ENCODE data around the gene USP32.
"Not testable (repeated sequence)": the region's sequence is repeated elsewhere in the genome, so short reads cannot be mapped to it uniquely, and the experiment has no call there.

The USP32 gene

DNA sequence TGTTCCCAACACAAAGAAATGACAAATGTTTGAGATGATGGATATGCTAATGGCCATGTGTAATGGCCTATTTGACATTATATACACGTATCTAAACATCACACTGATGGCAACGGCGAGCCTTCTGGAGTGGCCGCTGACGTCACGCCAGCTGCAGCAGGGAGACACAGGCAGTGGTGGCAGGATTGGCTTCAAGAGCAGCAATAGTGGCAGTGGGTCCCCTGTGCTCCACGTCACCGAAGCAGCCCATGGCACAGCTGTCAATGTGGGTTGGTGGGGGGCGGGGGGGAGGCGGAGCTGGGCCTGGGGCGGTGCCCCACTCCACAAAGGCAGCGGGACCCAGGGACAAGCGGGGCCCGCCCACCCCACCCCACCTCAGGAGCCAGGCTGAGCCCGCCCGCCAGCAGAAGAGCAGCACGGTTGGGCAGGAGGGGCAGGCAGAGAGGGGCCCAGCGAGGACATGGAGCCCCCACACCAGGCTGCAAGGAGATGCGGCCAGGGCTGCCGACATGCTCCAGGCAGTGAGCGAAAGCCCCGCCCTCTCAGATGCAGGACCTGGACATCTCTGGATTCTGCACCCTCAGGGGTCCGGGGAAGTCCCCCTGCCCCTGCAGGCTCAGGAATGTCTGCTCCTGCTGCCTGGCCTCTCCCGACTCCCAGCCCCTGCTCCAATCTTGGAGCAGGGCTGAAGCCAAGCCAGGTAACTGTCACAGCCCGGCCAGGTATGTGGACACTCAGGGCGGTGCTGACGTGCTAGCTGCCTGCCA, 64.6 kb downstream of the USP32 start:
- no peak for DNase-seq

DNA sequence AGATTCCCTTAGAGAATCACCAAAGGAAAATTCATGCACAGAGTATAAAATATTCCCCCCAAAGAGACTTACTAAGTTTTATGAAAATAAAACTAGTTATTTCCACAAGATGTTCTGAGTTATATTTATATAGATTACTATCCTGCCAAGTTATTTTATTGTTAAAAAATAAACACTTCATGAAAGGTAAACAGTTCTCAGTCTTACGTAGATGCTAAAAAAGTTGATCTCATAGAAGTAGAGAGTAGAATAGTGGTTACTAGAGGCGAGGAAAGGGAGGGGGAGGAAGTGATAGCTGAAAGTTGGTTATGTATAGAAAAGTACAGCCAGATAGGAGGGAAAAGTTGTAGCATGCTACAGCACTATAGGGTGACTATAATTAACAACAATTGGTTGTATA, 65.2 kb downstream of the USP32 start:
- no peak for DNase-seq

DNA sequence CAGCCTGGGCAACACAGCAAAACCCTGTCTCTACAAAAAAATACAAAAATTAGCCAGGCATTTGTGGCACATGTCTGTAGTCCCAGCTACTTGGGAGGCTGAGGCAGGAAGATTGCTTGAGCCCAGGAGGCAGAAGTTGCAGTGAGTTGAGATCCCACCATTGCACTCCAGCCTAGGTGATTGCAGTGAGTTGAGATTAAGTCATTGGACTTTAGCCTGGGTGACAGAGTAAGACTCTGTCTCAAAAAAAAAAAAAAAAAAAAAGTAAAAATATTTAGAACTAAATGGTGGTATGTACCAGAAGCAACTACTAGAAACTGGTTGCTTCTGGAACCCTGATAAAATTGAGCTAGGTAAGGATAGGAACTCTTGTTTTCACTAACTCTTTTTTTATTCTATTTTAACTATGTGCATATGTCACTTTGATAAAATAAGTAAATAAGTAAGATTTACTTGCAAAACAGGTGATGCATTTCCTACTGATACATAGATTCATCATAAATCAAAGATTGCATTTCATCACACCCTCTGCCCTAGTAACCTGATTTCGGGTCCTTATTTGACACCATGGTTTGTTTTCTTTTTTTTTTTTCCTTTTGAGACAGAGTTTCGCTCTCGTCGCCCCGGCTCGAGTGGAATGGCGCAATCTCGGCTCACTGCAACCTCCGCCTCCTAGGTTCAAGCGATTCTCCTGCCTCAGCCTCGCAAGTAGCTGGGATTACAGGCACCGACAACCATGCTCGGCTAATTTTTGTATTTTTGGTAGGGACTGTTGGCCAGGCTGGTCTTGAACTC, 66.0 kb downstream of the USP32 start:
- DNase-seq = no peak

DNA sequence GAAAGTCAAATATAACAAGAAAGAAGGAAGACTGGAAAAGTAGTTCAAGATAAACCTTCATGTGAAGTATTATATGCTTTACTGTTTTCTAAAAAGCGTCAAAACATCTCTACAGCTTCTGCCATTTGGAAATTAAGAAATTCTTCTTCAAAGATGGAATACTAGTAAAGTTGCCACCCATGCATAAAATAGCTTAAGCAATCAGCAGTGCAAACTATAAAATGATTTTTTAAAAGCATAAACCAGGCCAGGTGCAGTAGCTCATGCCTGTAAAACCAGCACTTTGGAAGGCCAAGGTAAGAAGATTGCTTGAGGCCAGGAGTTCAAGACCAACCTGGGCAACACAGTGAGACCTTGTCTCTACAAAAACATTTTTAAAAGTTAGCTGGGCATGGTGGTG, 68.2 kb downstream of the USP32 start:
- DNase-seq = no peak

DNA sequence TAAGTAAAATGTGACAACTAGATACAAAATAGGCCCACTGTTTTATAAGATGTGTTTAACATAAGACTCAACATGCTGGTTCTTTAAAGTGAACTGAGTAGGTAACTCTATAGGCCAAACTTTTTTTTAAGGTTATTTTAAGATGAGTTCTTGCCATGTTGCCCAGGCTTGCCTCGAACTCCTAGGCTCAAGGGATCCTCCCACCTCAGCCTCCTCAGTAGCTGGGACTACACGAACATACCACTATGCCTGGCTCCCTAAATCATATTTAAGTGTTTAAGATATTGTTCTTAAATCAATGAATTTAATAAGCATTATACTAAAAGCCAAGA, 69.9 kb downstream of the USP32 start:
- DNase-seq = no peak

DNA sequence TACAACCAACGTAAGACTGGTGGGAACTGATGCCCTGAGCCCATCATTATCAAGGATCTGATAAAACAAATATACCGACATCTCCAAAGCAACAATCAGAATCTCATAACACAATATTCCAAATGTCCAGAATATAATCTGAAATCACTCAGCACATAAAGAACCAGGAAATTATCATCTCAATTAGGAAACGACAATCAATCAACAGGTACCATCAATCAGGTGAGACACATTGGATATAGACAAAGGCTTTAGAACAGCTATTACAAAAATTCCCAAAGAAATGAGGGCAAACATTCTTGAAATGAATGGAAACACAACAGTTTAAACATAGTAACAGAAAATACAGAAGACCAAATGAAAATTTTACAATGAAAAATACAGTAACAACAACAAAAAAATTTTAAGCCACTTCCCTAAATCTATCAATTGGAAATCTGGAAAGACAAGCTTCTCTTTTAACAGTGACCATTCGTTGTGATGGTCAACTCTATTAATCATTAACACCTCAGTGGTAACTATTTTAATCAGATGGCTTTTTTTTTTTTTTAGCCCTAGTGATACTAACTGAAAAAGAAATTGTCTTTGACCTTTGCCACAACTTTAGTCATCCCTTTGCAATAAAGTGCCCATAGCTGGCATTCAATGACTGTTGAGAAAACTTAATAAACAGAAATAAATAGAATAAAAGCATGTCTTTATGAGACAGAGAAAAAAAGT, 70.4 kb downstream of the USP32 start:
- no peak for DNase-seq

DNA sequence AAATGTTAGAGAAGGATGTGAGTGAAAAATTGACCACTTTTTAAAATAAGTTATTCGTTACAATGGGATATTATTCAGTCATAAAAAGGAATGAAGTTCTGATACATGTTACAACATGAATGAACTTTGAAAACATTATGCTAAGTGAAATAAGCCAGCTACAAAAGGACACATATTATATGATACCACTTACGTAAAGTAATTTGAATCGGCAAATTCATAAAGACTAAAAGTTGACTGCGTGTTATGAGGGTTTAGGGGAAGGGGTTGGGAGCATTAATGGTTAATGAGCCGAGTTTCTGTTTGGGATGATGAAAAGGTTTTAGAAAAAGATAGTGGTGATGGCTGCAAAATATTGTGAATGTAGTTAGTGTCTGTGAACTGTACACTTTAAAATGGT, 73.1 kb downstream of the USP32 start:
- no peak for DNase-seq

DNA sequence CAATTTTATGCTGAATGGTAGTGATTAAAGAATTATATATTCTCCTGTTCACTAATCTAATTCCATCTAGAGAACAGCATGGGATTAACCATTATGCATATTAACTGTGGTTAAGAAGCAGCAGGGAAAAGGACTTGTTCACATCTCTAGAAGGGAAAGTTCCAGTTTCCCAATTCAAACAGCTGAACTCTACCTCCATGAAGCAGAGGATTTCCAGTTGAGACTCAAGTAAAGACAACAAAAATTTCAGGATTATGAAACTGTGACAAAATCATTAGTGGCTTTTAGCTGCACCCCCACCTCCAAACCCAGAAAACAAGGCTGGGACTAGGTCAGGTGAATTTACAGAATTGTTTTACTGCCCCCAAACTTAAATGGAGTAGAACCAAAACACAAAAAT, 73.6 kb downstream of the USP32 start:
- no peak for DNase-seq

DNA sequence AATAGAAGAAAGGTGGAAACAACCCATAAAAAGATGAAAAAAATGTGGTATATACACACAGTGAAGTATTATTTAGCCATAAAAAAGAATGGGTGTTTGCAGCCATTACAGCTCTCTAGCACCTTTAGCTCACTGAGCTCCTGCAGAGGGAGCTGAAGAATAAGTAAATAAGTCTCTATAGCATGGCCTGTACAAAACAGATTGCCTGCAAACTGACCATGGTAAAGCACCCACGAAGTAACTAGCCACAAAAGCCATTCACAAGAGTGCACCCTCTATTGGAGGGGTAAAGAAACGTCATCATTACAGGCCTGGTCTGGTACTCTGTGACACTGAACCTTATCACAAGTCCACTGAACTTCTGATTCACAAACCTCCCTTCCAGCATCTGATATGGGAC, 76.3 kb downstream of the USP32 start:
- no peak for DNase-seq

DNA sequence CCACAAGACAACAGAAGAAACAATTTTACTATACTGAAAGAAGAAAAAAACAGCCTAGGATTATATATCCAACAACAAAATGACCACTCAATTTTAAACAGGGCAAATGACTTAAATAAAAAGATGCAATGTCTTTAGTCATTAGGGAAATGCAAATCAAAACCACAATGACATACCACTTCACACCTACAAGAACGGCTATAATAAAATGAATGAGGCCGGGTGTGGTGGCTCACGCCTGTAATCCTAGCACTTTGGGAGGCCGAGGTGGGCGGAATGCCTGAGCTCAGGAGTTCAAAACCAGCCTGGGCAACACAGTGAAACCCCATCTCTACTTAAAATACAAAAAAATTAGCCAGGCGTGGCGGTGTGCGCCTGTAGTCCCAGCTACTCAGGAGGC, 77.0 kb downstream of the USP32 start:
- DNase-seq = not testable (repeated sequence)

DNA sequence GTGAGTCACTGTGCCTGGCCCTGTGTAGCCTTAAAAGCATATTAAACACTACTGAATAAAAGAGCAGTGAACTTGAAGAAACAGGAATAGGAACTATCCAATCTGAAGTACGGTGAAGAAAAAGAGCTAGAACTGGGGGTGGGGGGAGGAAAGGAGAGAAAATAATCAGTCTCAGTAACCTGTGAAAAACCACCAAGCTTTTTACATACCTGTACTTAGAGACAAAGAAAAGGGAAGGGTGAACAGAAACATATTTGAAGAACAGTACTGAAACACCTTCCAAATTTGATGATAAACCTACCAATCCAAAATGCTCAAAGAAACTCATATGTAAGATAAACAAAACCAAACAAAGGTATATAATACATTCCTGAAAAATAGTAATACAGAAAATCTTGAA, 77.5 kb downstream of the USP32 start:
- DNase-seq = no peak

DNA sequence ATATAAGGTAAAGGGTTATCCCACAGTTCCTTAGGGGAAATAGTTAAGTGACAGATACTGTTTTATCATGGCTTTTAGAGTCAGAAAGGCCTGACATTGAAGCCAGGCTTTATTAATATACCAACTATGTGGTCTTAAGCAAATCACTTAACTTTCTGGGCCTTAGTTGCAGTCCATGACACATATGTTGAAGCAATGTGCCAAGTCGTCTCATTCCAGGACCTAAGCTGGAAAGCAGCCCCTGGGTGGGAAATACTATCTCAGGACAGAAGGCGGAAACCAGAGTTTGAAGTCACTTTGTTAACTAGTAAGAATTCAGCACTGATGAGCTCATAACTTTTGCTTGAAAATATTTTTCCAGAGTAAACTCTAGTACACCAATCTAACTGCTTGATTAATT, 80.0 kb downstream of the USP32 start:
- no peak for DNase-seq

DNA sequence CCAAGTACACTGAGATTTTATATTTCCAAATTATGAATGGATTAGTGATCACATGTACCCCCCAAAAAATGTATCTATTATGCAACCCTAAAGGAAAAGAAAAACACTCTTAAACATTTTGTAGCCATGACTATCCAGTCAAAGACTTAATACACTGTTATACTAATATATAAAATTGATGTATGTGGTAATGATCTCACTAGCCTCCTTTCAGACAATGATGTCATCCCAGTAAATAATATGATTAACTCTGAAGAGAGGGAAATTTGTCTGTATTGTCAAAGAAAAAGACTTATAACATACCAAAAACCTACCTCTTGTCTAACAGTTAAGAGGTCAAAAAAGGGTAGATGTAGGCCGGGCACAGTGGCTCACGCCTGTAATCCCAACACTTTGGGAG, 80.7 kb downstream of the USP32 start:
- DNase-seq = no peak

DNA sequence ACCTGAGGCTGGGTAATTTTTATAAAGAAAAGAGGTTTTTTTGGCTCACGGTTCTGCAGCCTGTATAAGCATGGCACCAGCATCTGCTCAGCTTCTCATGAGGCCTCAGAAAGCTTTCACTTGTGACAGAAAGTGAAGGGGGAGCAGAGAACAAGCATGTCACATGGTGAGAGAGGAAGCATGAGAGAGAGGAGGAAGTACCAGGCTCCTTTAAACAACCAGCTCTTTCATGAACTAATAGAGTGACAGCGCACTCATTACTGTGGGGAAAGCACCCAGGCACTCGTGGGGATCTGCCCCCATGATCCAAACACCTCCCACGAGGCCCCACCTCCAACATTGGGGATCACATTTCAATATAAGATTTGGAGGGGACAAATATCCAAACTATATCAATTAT, 86.8 kb downstream of the USP32 start:
- peak; percentile 5 to 10 for DNase-seq

DNA sequence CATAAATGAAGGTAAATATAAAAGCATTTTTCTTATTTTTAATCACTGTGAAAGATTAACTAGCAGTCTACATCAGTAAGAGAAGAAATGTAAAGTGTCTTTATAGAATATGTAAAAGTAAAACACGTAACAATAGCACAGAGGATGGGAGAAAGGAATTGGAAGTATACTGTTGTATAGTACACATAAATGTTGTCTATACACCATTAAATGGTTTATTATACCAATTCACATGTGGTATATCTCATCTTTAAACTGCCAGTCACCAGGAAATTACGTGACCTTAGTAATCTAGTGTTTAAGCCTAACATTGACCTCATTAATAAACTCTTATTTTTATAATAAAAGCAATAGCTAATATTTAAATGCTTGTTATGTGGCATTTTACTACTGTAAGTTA, 87.4 kb downstream of the USP32 start:
- DNase-seq = no peak

DNA sequence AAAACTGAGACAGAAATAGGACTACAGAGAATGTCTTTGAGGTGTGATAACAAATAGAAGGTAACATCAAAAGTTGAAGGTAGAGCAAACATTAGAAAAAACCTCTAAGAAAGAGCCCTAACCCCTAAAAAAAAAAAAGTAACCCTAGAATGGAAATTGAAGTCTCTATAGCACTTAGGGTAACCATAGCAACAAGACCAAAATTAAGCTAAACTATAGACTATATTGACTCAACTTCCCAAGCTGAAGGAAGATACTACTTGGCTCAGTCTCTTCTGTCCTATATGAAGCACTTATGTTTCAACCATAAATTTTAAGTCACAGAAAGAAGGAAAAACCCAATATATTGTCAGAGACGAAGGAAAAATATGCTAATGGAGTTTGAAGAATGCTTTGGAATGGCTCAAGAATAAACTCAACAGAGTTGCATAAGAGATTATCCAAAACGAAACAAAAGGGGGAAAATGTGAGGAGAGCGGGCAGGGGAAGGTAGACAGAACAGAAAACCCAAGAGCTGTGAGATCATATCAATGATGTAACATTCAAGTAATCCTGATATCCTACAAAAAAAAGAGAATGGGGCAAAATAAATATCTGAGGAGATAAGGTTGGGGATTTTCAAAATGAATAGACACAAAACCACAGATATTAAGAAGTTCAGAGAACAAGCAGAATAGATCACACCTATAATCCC, 88.4 kb downstream of the USP32 start:
- DNase-seq = no peak

DNA sequence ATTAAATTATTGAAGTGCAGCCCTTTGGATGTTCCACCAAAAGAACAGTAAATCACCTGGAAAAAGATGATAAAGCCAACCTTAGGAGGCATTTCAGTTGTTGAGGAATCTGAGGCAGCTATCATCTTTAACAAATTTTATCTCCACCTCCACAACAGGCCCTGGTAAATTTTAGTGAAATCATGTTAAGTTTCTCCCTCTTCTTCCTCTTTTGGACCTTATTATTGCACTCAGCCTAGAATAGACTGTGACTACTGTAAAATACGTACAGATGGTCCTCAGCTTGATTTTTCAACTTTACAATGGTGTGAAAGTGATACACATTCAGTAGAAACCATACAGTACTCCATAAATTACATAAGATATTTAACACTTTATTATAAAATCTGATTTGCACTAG, 90.3 kb downstream of the USP32 start:
- DNase-seq = no peak

DNA sequence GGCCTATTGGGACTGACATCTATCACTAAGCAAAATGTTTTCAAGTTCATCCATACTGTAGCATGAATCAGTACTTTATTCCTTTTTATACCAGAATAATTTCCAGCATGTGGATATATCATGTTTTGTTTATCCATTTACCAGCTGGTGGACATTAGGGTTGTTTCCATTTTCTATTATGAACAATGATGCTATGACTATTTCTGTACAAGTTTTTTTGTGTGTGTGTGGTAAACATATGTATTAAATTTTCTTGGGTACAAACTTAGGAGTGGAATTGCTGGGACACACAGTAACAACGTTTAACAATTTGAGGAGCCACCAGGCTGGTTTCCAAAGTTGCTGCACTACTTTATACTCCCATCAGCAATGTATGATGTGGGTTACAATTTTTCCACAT, 91.0 kb downstream of the USP32 start:
- no peak for DNase-seq

DNA sequence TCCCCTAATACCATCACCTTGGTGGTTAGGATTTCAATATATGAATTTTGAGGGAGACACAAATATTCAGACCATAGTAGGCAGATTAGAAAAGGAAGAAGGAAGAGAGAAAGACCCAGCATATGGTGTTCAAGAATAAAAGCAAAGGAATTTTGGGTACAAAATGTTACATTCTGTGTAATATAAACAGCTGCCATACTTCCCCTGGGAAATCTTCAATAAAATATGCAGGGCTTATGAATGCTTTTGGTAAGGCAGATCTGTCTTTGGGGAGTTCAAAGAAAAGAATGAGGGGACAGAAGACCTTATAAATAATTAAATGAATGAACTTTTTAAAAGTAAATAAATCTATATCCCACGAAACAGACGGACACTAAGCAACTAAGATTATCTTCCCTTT, 91.9 kb downstream of the USP32 start:
- no peak for DNase-seq

DNA sequence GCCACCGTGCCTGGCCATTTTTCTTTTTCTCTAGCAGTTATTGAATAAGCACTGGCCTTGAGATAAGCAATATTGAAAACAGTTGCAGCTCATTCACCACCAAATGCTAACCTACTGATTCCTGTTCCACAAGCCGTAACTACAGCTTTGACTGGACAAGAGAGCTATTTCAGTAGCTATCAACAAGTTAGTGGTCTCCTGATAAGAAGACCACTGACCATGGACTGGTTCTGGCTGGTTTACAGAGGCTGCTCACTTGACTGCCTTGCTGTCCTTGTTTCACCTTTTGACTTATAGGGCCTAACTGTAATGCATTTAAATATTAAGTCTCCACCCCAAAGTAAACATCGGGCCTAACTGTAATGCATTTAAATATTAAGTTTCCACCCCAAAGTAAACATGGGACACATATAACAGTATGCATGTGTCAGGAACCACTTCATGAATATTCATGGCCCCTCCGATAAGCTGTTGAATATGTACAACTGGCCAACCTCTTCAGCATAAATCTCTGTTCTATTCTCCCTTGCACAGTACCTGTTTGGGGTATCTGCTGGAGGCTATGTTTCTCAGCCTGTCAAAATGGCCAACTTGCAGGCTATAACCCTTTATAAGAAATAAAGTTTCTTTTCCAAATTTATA, 94.1 kb downstream of the USP32 start:
- no peak for DNase-seq

DNA sequence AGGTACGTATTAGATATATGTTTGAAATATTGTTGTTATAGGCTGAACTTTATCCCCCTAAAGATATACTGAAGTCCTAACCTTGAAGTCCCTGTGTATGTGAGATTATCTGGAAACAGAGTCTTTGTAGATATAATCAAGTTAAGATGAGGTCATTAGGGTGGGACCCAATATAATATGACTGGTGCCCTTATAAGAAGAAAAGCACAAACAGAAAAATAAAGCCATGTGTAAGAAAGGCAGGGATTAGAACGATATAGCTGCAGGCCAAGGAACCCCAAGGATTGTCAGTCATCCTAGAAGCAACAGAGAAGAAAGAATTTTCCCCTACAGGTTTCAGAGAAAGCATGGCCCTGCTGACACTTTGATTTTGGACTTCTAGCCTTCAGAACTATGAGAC, 95.8 kb downstream of the USP32 start:
- no peak for DNase-seq

DNA sequence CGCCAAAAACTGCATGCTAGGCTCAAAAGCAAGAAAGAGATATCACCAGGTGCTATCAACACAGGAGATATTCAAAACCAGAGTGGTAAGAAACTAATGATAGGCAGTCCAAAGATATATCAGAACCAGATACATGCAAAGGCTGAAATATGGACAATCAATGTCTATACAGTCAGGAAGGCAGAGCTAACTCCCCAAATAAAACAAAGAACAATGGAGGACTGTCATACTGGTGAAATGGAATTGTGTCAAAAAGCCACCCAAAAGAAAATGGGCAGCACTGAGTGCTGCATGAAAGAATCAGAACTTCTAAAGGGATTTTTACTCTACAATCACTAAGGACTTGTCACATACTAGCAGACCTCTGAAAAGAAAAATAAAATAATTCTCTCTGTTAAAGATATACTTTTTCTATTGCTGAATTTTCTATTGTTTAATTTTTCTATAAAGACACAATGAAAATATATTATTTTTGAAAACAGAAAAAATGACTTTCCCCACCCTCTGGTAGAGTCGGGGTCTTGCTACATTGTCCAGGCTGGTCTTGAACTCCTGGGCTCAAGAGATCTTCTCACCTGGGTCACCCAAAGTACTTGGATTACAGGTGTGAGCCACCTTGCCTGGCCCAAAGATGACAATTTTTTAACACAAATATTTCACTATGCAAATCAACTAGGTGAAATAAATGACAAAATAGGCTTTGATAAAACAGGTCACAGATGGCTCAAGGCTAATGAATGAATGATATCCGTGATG, 98.2 kb downstream of the USP32 start:
- DNase-seq = no peak
